Activated T-cell treated with anti-CD3 and anti-CD28 coated beads, Interleukin-2, amount 50 U/mL, for 4 hours (primary cell): Measurements from ENCODE around the gene RXRA. TPM values are rescaled to one million over a fixed set of nuclear protein-coding genes. Genes with fewer than 3 reads are reported as not detected.

Source experiments
- ATAC-seq, 2 donors: fragments of 200-7000 bp; cut with Tn5 transposase; one replicate each; pipeline ENCODE4 v1.10.0; 2021
- DNase-seq: peaks from one replicate; pipeline ENCODE4 v3.0.0-alpha.2; 2020
- H3K27me3 Mint-ChIP-seq: one replicate; pipeline ENCODE4 v1.8.0; 2021; ENCODE audit warnings: low read depth, mixed read lengths
- H3K36me3 Mint-ChIP-seq: one replicate; pipeline ENCODE4 v1.8.0; 2022; ENCODE audit warnings: mixed read lengths; ENCODE audit not compliant: insufficient read depth
- H3K4me1 Mint-ChIP-seq: one replicate; pipeline ENCODE4 v1.8.0; 2021; ENCODE audit warnings: low read depth, mixed read lengths
- H3K4me3 Mint-ChIP-seq: one replicate; pipeline ENCODE4 v1.8.0; 2021; ENCODE audit warnings: mild to moderate bottlenecking, moderate library complexity, mixed read lengths
- H3K9me3 Mint-ChIP-seq: one replicate; pipeline ENCODE4 v1.8.0; 2021; ENCODE audit warnings: mixed read lengths
- total RNA-seq, 3 donors: library from RNA; stranded (reverse); gene quantifications; one replicate each; pipeline ENCODE4 v1.2.1, GENCODE V29; 2021

RXRA gene
- total RNA-seq, 3 donors from 2014 or later, result 4.7 to 7.6 (median 4.7) TPM

- no peak for DNase-seq
- H3K9me3 Mint-ChIP-seq, result no peaks in the 10 kb centered on the region
- no peaks in the 10 kb centered on the region for H3K4me1 Mint-ChIP-seq
- peaks cover 9% of the 10 kb centered on the region for H3K27me3 Mint-ChIP-seq
- H3K4me3 Mint-ChIP-seq, result no peak overlapping the region
- ATAC-seq, result no peak
- no peaks in the 10 kb centered on the region for H3K36me3 Mint-ChIP-seq
Observed at GRCh38 chr9:134289241-134289875, 36.9 kb upstream of the RXRA start.

DNA sequence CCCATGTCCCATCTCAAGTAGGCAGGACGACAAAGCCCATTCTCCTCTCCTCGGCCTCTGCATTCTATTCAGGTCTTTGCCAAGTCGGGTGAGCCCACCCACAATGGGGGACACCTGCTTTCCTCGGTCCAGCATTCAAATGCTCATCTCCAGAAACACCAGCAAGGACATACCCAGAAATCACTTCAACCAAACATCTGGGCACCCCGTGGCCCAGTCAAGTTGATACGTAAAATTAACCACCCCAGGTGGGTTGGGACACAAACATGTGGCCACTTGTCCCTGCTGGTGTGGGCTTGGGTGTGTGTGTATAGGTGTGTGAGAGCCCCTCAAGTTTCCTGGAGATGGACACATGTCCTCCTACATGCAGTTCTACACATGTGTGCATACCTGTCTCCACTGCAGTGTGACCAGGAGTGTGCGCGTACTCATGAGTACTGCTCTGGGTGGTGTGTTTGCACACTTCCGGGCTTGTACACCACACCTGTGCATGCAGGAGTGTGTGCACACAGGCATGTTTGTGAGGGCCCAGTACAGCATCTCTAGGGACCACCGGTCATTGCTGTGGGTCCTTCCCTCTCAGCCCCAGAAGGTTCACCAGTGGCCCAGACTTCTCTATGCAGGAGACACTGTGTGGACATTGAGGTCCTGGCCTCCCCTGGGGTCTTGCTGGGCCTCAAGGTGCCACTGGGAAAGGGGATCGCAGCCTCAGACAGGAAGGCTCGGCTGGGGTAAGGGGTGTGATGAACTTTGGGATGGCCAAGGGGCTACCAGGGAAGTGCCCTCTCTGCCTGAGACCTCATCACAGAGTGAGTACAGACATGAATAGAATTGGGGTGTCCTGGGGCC lies 35.4 kb upstream of the RXRA start:
- DNase-seq, result no peak
- no peaks in the 10 kb centered on the region for H3K9me3 Mint-ChIP-seq
- no peaks in the 10 kb centered on the region for H3K4me1 Mint-ChIP-seq
- H3K36me3 Mint-ChIP-seq, result no peaks in the 10 kb centered on the region
- no peak for ATAC-seq
- H3K4me3 Mint-ChIP-seq, result no peak overlapping the region
- peaks cover 8% of the 10 kb centered on the region for H3K27me3 Mint-ChIP-seq

DNA sequence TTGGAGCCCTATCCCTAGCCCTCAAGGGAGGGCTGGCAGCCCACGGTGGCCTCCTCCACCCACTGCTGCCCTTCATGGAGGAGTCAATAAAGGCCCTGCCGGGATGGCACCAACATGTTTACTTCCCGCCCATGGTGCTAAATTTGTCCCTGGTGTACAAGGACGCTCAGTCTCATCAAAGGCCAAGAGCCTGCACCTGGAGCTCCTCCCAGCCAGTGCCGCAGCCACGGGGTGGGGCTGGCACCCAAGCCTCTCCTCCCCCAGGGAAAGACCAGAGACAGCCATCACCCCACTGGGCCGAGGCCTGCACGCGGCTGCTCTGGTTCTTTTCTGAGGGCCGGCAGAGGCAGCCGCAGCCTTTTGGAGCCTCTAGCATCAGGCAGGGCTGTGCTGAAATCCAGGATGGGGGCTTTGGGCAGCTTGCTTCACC lies 34.8 kb upstream of the RXRA start:
- H3K36me3 Mint-ChIP-seq, result no peaks in the 10 kb centered on the region
- no peak for ATAC-seq
- peaks cover 8% of the 10 kb centered on the region for H3K27me3 Mint-ChIP-seq
- H3K9me3 Mint-ChIP-seq, result no peaks in the 10 kb centered on the region
- H3K4me3 Mint-ChIP-seq, result no peak overlapping the region
- DNase-seq, result no peak
- peaks cover 2% of the 10 kb centered on the region for H3K4me1 Mint-ChIP-seq

DNA sequence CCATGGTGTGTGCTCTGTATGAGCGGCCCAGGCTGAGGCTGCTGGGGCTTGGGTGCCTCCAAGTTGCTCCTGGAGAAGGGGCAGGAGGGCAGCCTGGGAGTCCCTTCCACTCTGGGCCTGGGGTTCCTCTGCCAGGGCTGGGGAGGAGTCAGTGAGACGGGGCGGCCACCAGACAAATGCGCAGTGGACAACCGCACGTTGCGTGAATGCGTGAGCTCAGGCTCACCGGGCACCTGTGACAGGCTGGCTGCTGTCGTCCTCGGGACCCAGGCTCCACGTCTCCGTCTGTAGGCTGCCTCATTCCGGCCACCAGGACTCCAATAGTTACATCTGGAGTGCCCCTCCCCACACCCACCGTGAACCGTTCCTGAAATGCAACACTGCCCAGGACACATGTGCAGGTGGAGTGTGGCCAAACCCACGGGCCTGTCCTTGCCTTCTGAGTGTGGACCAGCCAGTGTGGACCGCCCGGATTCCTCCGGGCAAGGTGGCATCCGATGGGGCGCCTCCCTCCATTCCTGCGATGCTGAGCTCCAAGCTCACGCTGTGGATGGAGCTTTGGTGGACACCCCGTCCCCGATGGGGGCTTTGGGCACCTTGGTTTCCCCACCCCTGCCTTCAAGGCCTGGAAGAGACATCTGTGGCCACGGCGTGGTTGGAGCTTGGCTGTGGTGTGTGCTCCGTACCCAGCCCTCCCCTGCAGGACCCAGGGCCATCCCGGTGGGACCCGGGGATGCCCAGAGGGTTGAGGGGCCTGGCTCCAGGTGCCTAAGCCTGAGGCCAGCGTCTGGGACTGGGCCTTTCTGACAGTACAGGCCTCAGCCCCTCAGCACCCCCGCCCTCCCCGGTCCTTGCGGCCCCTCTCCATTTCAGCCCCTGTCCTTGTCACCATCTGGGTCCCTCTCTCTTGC lies 34.0 kb upstream of the RXRA start:
- no peak overlapping the region for H3K4me3 Mint-ChIP-seq
- H3K27me3 Mint-ChIP-seq, result peaks cover 6% of the 10 kb centered on the region
- ATAC-seq (no peak), DNase-seq (no peak)
- H3K36me3 Mint-ChIP-seq, result no peaks in the 10 kb centered on the region
- H3K9me3 Mint-ChIP-seq, result no peaks in the 10 kb centered on the region
- peaks cover 2% of the 10 kb centered on the region for H3K4me1 Mint-ChIP-seq

- H3K9me3 Mint-ChIP-seq, result no peaks in the 10 kb centered on the region
Observed at GRCh38 chr9:134293031-134293521, 33.2 kb upstream of the RXRA start.

GRCh38 chr9:134293611-134294152 lies 32.6 kb upstream of the RXRA start:
- no peak for ATAC-seq
- no peak for DNase-seq
- Mint-ChIP-seq H3K36me3 (no peaks in the 10 kb centered on the region), H3K9me3 (no peaks in the 10 kb centered on the region), H3K4me1 (peaks cover 2% of the 10 kb centered on the region), H3K27me3 (peaks cover 6% of the 10 kb centered on the region), H3K4me3 (no peak overlapping the region)

More at GRCh38 chr9:134293031-134293521, 33.2 kb upstream of the RXRA start:
- Mint-ChIP-seq H3K4me1 (peaks cover 2% of the 10 kb centered on the region), H3K27me3 (peaks cover 6% of the 10 kb centered on the region), H3K36me3 (no peaks in the 10 kb centered on the region), H3K4me3 (no peak overlapping the region)
- ATAC-seq (no peak), DNase-seq (no peak)

GRCh38 chr9:134294153-134295071 lies 31.8 kb upstream of the RXRA start:
- Mint-ChIP-seq H3K36me3 (no peaks in the 10 kb centered on the region), H3K27me3 (peaks cover 6% of the 10 kb centered on the region), H3K4me3 (no peak overlapping the region), H3K4me1 (peaks cover 2% of the 10 kb centered on the region), H3K9me3 (no peaks in the 10 kb centered on the region)
- no peak for DNase-seq
- no peak for ATAC-seq

- Mint-ChIP-seq H3K4me1 (peaks cover 2% of the 10 kb centered on the region), H3K27me3 (peaks cover 6% of the 10 kb centered on the region), H3K4me3 (no peak overlapping the region), H3K9me3 (no peaks in the 10 kb centered on the region), H3K36me3 (no peaks in the 10 kb centered on the region)
- no peak for DNase-seq
- no peak for ATAC-seq
Observed at GRCh38 chr9:134295101-134295745, 31.0 kb upstream of the RXRA start.

DNA sequence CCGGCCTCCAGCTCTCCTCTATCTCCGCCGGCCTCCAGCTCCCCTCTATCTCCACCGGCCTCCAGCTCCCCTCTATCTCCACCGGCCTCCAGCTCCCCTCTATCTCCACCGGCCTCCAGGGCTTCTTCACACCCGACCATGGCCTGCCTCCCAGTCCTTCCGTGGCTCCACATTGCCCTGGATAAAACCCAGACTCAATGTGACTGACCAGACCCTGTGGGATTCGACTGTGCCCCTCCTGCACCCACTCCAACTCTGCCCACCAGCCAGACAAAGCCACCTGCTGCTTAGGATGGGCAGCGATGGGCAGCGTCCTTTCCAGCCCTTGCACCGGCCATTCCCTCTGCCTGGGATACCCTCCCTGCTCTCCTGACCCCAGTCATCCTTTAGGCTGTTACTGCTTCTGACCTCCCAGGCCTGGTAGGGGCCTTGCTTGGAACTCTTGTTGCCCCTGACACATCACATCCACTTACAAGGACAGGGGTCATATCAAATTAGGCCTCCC lies 30.5 kb upstream of the RXRA start:
- Mint-ChIP-seq H3K36me3 (no peaks in the 10 kb centered on the region), H3K4me1 (peaks cover 4% of the 10 kb centered on the region), H3K27me3 (peaks cover 6% of the 10 kb centered on the region), H3K4me3 (no peak overlapping the region), H3K9me3 (no peaks in the 10 kb centered on the region)
- ATAC-seq (no peak), DNase-seq (no peak)

GRCh38 chr9:134296301-134297082 lies 29.8 kb upstream of the RXRA start:
- H3K9me3 Mint-ChIP-seq, result no peaks in the 10 kb centered on the region
- H3K36me3 Mint-ChIP-seq, result no peaks in the 10 kb centered on the region
- no peak overlapping the region for H3K4me3 Mint-ChIP-seq
- no peak for ATAC-seq
- no peak for DNase-seq
- peaks cover 7% of the 10 kb centered on the region for H3K4me1 Mint-ChIP-seq
- H3K27me3 Mint-ChIP-seq, result peaks cover 6% of the 10 kb centered on the region

DNA sequence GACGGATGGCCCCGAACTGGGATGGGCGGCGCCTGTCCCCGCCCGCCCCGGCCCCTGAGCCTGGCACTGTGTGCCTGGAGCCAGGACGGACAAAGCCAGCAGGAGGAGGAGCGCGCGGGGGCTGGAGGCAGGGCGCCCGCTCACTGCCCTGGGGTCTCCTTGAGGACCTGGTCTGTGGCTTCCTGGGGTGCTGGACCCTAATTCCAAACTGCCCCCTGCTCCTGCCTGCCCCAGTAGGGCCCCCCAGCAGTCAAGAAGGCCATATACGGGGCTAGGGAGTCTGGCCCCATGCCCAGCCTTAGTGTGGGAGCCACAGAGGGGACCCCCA lies 29.2 kb upstream of the RXRA start:
- peaks cover 6% of the 10 kb centered on the region for H3K27me3 Mint-ChIP-seq
- no peak for ATAC-seq
- no peaks in the 10 kb centered on the region for H3K36me3 Mint-ChIP-seq
- no peak for DNase-seq
- H3K4me3 Mint-ChIP-seq, result no peak overlapping the region
- peaks cover 12% of the 10 kb centered on the region for H3K4me1 Mint-ChIP-seq
- H3K9me3 Mint-ChIP-seq, result no peaks in the 10 kb centered on the region

DNA sequence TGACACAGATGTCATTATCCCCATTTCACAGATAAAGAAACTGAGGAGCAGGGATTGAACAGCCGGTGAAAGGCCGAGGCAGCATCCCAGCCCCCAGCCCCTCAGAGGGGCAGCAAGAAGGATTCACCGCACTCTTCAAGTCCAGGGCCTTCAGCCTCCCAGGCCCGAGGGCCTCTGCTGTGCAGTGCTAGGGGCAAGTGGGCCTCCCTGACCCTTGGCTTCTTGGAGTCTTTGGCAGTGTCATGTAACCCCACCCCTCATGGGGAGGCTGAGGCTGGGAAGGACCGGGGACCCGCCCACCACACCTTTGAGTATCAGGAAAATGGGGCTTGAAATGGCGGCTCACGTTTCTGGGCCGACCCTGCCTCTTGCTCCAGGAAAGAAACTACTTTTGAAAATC lies 28.7 kb upstream of the RXRA start:
- ATAC-seq, result no peak

More for the DNA sequence above, 28.7 kb upstream of the RXRA start:
- DNase-seq, result no peak
- Mint-ChIP-seq H3K9me3 (no peaks in the 10 kb centered on the region), H3K27me3 (peaks cover 6% of the 10 kb centered on the region), H3K4me3 (no peak overlapping the region), H3K36me3 (no peaks in the 10 kb centered on the region), H3K4me1 (peaks cover 14% of the 10 kb centered on the region)
